NCI-H82 (cell line): ENCODE data around the gene PDCD2L.
"Not testable (repeated sequence)": the region's sequence is repeated elsewhere in the genome, so short reads cannot be mapped to it uniquely, and the experiment has no call there.

Source experiments
- DNase-seq: peaks from one replicate; lab custom pipeline; 2025; lab: John Stamatoyannopoulos, UW

The PDCD2L gene

GRCh38 chr19:34411216-34411615, 7.0 kb downstream of the PDCD2L start:
- DNase-seq: no peak

- DNase-seq: no peak
Observed at GRCh38 chr19:34416021-34416545, 11.9 kb downstream of the PDCD2L start.

GRCh38 chr19:34418300-34418699, 14.1 kb downstream of the PDCD2L start:
- no peak for DNase-seq

GRCh38 chr19:34426096-34426661, 22.0 kb downstream of the PDCD2L start:
- DNase-seq: no peak

- peak; percentile 52 for DNase-seq
Observed at GRCh38 chr19:34428549-34429285, 24.5 kb downstream of the PDCD2L start.

- DNase-seq: no peak
Observed at GRCh38 chr19:34429553-34429952, 25.4 kb downstream of the PDCD2L start.

- DNase-seq: peak; percentile 64
Observed at GRCh38 chr19:34430738-34431625, 26.8 kb downstream of the PDCD2L start.

GRCh38 chr19:34431681-34432402, 27.6 kb downstream of the PDCD2L start:
- DNase-seq: no peak

- DNase-seq: no peak
Observed at GRCh38 chr19:34432797-34433196, 28.6 kb downstream of the PDCD2L start.

- DNase-seq: no peak
Observed at GRCh38 chr19:34436716-34437115, 32.5 kb downstream of the PDCD2L start.

- no peak for DNase-seq
Observed at GRCh38 chr19:34448191-34448590, 44.0 kb downstream of the PDCD2L start.

- DNase-seq: no peak
Observed at GRCh38 chr19:34452723-34453122, 48.5 kb downstream of the PDCD2L start.

- no peak for DNase-seq
Observed at GRCh38 chr19:34454091-34454490, 49.9 kb downstream of the PDCD2L start.

GRCh38 chr19:34454685-34455084, 50.5 kb downstream of the PDCD2L start:
- no peak for DNase-seq

- DNase-seq: not testable (repeated sequence)
Observed at GRCh38 chr19:34455783-34456480, 51.7 kb downstream of the PDCD2L start.

GRCh38 chr19:34457446-34457845, 53.2 kb downstream of the PDCD2L start:
- DNase-seq: peak; percentile 20

GRCh38 chr19:34458677-34459076, 54.5 kb downstream of the PDCD2L start:
- DNase-seq: no peak

- no peak for DNase-seq
Observed at GRCh38 chr19:34459614-34460013, 55.4 kb downstream of the PDCD2L start.

- DNase-seq: no peak
Observed at GRCh38 chr19:34461375-34462100, 57.3 kb downstream of the PDCD2L start.

- DNase-seq: not testable (repeated sequence)
Observed at GRCh38 chr19:34464785-34465184, 60.6 kb downstream of the PDCD2L start.

GRCh38 chr19:34468409-34468808, 64.2 kb downstream of the PDCD2L start:
- DNase-seq: no peak
